WERI-Rb-1 (cell line): ENCODE data around the gene SH3BP4.

ENCODE experiments used
- DNase-seq: peaks from one replicate; pipeline ENCODE4 v3.0.0-alpha.2; 2020
- H3K27ac ChIP-seq: fragments of 250-450 bp; sonication (Bioruptor Pico); 2 replicates; pipeline ENCODE4 v1.5.1; 2020; ENCODE audit warnings: mild to moderate bottlenecking, moderate library complexity
- H3K27me3 ChIP-seq: fragments of 250-450 bp; sonication (Bioruptor Pico); 2 replicates; pipeline ENCODE4 v1.5.1; 2021; ENCODE audit warnings: mild to moderate bottlenecking, low read depth, moderate library complexity; ENCODE audit not compliant: insufficient read depth, severe bottlenecking
- H3K36me3 ChIP-seq: fragments of 250-450 bp; sonication (Bioruptor Pico); 2 replicates; pipeline ENCODE4 v1.5.1; 2020; ENCODE audit warnings: mild to moderate bottlenecking, moderate library complexity
- H3K4me3 ChIP-seq: 2 replicates; pipeline ENCODE4 v1.5.1; 2011; ENCODE audit warnings: low read depth, mild to moderate bottlenecking, control low read depth, low read length
- H3K9me3 ChIP-seq: fragments of 250-450 bp; sonication (Bioruptor Pico); 2 replicates; pipeline ENCODE4 v1.5.1; 2021; ENCODE audit warnings: mild to moderate bottlenecking, moderate library complexity; ENCODE audit not compliant: severe bottlenecking
- TF ChIP-seq, protein P1 (sequence below): IDR thresholded peaks from 2 replicates; pipeline ENCODE4 v1.5.1; 2011; ENCODE audit warnings: low read depth, mild to moderate bottlenecking, control low read depth, inconsistent platforms, low read length

Gene SH3BP4

DNA sequence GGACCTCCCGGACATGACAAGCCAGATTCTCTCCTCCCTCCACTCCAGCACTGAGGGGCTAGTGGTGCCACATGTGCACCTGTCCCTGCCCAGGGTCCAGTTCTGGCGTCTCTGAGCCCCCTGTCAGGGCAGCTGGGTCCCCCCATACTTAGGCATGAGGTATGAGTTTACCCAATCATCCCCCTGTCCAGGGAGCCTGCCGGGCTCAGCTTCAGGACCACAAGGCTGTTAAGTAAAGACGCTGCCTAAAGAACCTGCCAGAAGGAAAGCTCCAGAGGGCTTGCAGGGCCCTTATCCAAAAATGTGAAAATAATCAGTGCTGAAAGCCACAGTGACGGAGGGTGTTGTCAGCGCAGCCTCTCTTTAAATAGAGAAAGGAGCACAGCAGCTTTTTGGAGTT, 40.0 kb downstream of the SH3BP4 start:
- TF ChIP-seq, protein P1, sequence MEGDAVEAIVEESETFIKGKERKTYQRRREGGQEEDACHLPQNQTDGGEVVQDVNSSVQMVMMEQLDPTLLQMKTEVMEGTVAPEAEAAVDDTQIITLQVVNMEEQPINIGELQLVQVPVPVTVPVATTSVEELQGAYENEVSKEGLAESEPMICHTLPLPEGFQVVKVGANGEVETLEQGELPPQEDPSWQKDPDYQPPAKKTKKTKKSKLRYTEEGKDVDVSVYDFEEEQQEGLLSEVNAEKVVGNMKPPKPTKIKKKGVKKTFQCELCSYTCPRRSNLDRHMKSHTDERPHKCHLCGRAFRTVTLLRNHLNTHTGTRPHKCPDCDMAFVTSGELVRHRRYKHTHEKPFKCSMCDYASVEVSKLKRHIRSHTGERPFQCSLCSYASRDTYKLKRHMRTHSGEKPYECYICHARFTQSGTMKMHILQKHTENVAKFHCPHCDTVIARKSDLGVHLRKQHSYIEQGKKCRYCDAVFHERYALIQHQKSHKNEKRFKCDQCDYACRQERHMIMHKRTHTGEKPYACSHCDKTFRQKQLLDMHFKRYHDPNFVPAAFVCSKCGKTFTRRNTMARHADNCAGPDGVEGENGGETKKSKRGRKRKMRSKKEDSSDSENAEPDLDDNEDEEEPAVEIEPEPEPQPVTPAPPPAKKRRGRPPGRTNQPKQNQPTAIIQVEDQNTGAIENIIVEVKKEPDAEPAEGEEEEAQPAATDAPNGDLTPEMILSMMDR: no peak
- H3K36me3 ChIP-seq: peaks cover 47% of the 10 kb centered on the region
- DNase-seq: no peak
- no peak overlapping the region for H3K27ac ChIP-seq
- H3K27me3 ChIP-seq: no peaks in the 10 kb centered on the region
- no peaks in the 10 kb centered on the region for H3K9me3 ChIP-seq
- H3K4me3 ChIP-seq: no peak overlapping the region

DNA sequence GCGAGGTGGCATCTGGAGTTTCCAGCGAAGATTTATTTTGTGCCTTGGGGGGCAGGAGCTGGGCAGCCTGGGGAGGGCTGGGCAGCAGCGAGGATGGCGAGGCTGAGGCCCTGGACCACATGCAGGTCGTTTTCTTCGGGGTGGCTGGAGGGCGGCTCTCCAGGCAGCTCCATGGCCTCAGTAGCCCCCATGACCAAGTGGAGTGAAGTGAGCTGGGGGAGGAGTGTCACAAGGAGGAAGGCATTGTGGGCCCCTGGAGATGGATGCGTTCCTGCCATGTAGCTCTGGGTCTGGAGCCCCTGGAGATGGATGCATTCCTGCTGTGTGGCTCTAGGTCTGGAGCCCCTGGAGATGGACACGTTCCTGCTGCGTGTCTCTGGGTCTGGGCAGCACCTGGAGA, 40.4 kb downstream of the SH3BP4 start:
- Histone ChIP-seq H3K9me3 (no peaks in the 10 kb centered on the region), H3K27ac (no peak overlapping the region), H3K4me3 (no peak overlapping the region), H3K36me3 (peaks cover 50% of the 10 kb centered on the region), H3K27me3 (no peaks in the 10 kb centered on the region)
- no peak for DNase-seq
- TF ChIP-seq, protein P1: no peak

GRCh38 chr2:234992624-234993349, 41.0 kb downstream of the SH3BP4 start:
- TF ChIP-seq, protein P1: no peak
- no peak for DNase-seq
- Histone ChIP-seq H3K9me3 (no peaks in the 10 kb centered on the region), H3K4me3 (no peak overlapping the region), H3K27ac (no peak overlapping the region), H3K27me3 (no peaks in the 10 kb centered on the region), H3K36me3 (peaks cover 50% of the 10 kb centered on the region)

- Histone ChIP-seq H3K4me3 (no peak overlapping the region), H3K9me3 (no peaks in the 10 kb centered on the region), H3K27ac (no peak overlapping the region), H3K27me3 (no peaks in the 10 kb centered on the region), H3K36me3 (peaks cover 51% of the 10 kb centered on the region)
- no peak for DNase-seq
- TF ChIP-seq, protein P1: no peak
These were observed 41.7 kb downstream of the SH3BP4 start for GRCh38 chr2:234993541-234993981.

DNA sequence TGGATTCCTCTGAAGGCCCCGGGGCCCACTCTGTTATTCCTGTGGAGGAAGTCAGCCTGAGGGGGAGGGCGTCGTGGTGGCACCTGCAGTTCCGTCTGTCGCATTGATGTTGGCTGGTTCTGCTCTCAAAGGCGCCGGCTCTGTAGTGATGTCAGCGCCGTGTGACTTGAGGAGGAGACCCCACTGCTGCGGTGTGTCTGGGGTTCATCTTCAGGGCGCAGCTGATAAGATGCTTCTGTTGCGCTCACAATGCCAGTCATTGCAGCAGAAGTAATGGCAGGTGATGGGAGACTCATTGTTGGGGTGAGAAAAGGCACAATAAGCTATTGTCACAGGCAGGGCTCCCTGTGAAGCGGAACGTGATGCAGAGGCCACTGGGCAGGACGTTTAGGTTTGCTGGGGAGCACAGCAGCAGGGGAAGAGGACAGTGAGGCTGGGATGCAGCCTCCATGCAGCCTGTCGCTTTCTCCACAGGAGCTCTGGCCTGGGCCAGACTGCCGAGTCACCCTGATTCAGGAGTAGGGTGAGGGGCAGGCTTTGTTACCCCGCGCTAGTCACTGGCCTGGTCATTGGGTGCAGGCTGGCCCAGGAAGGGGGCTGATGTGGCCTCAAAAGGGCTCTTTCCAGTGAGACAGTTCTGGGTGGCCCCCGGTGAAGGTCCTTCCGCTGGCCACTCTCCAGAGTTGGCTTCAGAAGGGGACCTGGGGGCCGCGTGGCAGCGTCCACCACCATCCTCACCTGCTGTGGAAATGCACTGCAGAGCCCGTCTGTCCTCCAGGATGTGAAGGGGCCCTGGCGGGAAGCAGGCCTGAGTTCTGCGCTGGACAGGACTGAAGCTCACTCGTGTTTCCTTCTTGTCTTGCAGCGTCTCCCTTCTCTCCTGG, 42.9 kb downstream of the SH3BP4 start:
- H3K27me3 ChIP-seq: no peaks in the 10 kb centered on the region
- no peaks in the 10 kb centered on the region for H3K9me3 ChIP-seq
- TF ChIP-seq, protein P1: no peak
- H3K4me3 ChIP-seq: no peak overlapping the region
- H3K36me3 ChIP-seq: peaks cover 54% of the 10 kb centered on the region
- H3K27ac ChIP-seq: no peak overlapping the region
- no peak for DNase-seq
